GM10248 (cell line): ENCODE measurements around the gene DMAC2.
"Not testable (repeated sequence)": the region's sequence is repeated elsewhere in the genome, so short reads cannot be mapped to it uniquely, and the experiment has no call there.

Experiments
- CTCF ChIA-PET: fragments of 300-600 bp; sonication (Branson Sonifier 250); formaldehyde crosslinking; extraction: SDS; loops from one replicate; lab custom pipeline; 2021; ENCODE audit warnings: antibody characterized with exemption; lab: Yijun Ruan, JAX
- POLR2A ChIA-PET: fragments of 350-650 bp; sonication (Branson Sonifier 250); formaldehyde crosslinking; extraction: SDS; loops from one replicate; lab custom pipeline; 2020; ENCODE audit warnings: antibody characterized with exemption; lab: Yijun Ruan, JAX
- DNase-seq: peaks from one replicate; pipeline ENCODE4 v3.0.0; 2012; ENCODE audit errors: extremely low spot score
- TF ChIP-seq, protein P1 (sequence below): IDR thresholded peaks from 2 replicates; pipeline ENCODE4 v1.5.1; 2012; ENCODE audit warnings: mild to moderate bottlenecking, low read depth; ENCODE audit errors: extremely low read depth, missing control alignments, control extremely low read depth

DMAC2 gene

DNA sequence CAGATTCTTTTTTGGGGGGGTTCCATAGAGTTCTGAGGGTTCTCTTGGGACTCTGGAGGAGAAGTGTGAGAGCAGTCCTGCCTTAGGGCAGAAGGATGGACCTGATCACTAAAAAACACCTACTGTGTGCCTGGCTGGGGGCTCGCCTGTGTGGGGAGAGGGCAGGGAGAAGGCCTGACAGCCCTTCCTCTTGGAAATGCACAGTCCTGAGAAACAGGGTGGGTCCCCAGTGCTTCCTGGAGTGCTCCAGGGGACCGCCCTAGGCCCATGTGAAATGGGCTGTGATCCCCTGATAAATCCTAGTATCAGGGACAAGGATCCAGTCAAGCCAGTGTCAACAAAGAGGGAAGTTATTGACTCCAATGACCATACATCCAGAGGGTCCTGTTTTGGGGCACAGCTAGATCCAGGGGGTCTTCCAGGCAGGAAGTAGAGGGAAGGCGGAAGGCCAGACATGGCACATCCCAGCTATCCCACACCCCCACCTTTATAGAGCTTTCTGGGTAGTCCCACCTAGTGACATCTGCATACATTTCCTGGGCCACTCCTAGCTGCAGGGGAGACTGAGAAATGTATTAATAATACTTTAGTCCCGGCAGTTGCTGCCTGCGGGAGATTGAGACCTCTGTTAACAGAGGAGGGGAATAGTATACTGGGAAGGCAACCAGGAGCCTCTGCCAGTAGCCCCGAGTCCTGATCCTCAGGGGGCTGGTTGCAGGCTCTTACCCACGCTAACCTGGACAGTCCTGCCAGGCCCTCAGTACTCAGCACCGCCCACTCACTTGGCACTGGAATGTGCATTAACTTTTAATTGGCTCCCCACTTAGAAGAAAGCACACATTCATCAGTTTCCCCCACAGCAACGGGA, 28.4 kb downstream of the DMAC2 start:
- ChIA-PET POLR2A (no interaction called here), CTCF (interaction anchor here (1.2 kb wide), 1 partner anchor 21 kb away, joined by 3 read pairs; no protein-coding TSS in a partner anchor)
- TF ChIP-seq, protein P1, sequence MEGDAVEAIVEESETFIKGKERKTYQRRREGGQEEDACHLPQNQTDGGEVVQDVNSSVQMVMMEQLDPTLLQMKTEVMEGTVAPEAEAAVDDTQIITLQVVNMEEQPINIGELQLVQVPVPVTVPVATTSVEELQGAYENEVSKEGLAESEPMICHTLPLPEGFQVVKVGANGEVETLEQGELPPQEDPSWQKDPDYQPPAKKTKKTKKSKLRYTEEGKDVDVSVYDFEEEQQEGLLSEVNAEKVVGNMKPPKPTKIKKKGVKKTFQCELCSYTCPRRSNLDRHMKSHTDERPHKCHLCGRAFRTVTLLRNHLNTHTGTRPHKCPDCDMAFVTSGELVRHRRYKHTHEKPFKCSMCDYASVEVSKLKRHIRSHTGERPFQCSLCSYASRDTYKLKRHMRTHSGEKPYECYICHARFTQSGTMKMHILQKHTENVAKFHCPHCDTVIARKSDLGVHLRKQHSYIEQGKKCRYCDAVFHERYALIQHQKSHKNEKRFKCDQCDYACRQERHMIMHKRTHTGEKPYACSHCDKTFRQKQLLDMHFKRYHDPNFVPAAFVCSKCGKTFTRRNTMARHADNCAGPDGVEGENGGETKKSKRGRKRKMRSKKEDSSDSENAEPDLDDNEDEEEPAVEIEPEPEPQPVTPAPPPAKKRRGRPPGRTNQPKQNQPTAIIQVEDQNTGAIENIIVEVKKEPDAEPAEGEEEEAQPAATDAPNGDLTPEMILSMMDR = no peak
- DNase-seq = no peak

DNA sequence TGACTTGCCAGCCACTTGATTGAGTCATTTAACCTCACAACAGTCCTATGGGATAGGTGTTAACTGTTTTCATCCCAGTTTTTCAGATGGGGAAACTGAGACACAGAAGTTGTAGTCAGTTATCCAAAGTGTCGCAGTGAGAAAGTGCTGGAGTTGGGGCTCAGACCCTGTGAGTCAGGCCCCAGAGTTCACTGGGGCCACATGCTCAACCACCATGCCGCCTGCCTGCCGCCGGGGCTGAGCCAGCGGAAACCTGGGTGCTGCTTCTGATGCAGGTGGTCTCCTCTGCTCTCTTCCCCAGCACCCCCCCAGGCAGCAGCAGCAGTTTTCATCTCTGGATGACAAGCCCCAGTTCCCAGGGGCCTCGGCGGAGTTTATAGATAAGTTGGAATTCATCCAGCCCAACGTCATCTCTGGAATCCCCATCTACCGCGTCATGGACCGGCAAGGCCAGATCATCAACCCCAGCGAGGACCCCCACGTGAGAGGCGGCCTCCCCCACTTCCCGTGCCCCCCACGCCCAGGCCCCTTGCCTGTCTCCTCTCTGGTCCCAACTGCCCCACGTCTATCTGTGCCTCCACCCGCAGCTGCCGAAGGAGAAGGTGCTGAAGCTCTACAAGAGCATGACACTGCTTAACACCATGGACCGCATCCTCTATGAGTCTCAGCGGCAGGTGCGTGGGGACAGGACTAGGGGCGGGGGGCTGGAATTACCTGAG, 29.2 kb downstream of the DMAC2 start:
- ChIA-PET POLR2A (interaction anchor here (0.7 to 0.8 kb wide), 2 partner anchors 159 to 167 kb away, joined by 5 to 7 read pairs; no protein-coding TSS in a partner anchor), CTCF (interaction anchor here (0.8 to 2.8 kb wide), 3 partner anchors 8 to 160 kb away, joined by 3 to 8 read pairs (median 3); no protein-coding TSS in a partner anchor)
- no peak for DNase-seq
- TF ChIP-seq, protein P1 = no peak

DNA sequence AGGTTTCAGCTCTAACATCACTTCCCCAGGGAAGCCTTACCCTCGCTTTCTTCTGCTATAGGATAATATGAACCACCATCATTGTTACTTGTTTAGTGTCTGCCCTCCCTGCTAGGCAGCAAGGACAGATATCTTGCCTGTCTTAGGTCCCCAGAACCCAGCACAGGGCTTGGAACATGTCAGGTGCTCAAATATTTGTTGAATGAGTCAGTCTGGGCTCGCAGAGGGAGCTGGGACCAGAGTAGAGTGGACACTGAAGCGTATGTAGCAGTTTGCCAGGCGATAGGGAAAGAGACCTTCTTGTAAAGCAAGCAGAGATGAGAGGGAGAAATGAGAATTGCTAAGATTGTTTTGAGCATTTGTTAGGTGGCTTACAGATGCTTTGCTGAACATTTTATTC, 30.4 kb downstream of the DMAC2 start:
- ChIA-PET POLR2A (interaction anchor here (0.6 to 1.1 kb wide), 3 partner anchors 12 to 168 kb away, joined by 3 to 7 read pairs (median 4); no protein-coding TSS in a partner anchor), CTCF (interaction anchor here (2.8 kb wide), 1 partner anchor 9 kb away, joined by 8 read pairs; no protein-coding TSS in a partner anchor)
- TF ChIP-seq, protein P1 = no peak
- DNase-seq = no peak

DNA sequence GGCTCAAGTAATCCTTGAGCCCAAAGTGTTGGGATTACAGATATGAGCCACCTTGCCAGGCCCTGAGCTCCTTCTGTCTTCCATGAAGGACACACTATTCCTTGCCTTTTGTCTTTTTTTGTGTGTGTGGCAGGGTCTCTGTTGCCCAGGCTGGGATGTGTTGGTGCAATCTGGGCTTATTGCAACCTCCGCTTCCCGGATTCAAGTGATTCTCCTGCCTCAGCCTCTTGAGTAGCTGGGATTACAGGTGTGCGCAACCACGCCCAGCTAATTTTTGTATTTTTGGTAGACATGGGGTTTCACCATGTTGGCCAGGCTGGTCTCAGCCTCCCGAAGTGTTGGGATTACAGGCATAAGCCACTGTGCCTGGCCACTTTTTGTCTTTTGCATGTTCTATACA, 30.9 kb downstream of the DMAC2 start:
- ChIA-PET POLR2A (interaction anchor here (1.1 kb wide), 1 partner anchor 12 kb away, joined by 3 read pairs; no protein-coding TSS in a partner anchor), CTCF (interaction anchor here (1.2 to 2.8 kb wide), 3 partner anchors 10 to 31 kb away, joined by 4 to 8 read pairs (median 4); partner anchors contain the start of gene DMAC2)
- not testable (repeated sequence) for DNase-seq

DNA sequence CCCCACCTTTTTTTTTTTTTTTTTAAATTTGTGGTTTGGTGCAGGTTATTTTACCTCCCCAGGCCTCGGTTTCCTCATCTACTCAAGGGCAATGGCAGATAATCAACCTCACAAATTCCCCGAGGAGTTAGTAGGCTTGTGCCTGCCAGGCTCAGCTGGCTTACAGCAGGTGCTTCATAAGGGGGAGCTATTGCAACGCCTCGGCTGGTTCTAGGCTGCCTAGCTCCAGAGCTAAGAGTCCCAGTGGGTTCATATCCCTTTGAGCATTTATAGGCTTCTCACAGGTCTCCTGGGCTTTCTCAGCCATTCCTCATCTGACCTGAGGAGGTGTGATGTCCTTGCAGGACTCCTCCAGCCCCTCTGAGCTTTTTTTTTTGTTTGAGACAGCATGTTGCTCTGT, 31.5 kb downstream of the DMAC2 start:
- no peak for DNase-seq
- ChIA-PET POLR2A (interaction anchor here (0.6 to 1.1 kb wide), 2 partner anchors 13 to 79 kb away, joined by 3 to 4 read pairs; no protein-coding TSS in a partner anchor), CTCF (interaction anchor here (1.2 to 2.8 kb wide), 3 partner anchors 10 to 32 kb away, joined by 4 to 8 read pairs (median 4); partner anchors contain the start of gene DMAC2)
- TF ChIP-seq, protein P1 = peak; percentile 25

DNA sequence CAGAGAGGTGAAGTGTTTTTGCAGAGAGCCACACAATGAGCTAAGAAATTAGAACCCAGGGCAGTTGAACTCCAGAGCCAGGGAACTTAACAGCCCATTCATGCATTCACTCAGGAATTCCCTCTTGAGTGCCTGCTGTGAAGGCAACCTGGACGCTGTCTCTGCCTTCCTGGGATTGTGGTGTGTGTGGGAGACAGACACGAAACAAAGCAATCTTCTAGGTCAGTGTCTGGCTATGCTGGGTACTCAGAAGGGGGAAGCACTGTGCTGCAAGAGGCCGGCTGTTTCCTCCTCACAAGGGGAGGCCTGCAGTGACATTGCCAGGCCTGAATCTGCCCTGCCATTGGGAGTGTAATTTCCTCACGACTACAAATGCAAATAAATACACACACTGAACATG, 32.4 kb downstream of the DMAC2 start:
- POLR2A ChIA-PET = interaction anchor here (0.7 kb wide), 1 partner anchor 1777 kb away, joined by 4 read pairs; no protein-coding TSS in a partner anchor
- no peak for DNase-seq
- CTCF ChIA-PET = interaction anchor here (1.3 kb wide), 1 partner anchor 11 kb away, joined by 3 read pairs; no protein-coding TSS in a partner anchor

More for the DNA sequence above, 32.4 kb downstream of the DMAC2 start:
- TF ChIP-seq, protein P1 = no peak
